ENCODE measurements around the gene FPGS. TPM values are rescaled to one million over a fixed set of nuclear protein-coding genes. Genes with fewer than 3 reads are reported as not detected.
"Not testable (repeated sequence)": the region's sequence is repeated elsewhere in the genome, so short reads cannot be mapped to it uniquely, and the experiment has no call there.

The FPGS gene
- total RNA-seq, 2 donors from 2014 or later = 40.4 to 59.5 TPM

DNA sequence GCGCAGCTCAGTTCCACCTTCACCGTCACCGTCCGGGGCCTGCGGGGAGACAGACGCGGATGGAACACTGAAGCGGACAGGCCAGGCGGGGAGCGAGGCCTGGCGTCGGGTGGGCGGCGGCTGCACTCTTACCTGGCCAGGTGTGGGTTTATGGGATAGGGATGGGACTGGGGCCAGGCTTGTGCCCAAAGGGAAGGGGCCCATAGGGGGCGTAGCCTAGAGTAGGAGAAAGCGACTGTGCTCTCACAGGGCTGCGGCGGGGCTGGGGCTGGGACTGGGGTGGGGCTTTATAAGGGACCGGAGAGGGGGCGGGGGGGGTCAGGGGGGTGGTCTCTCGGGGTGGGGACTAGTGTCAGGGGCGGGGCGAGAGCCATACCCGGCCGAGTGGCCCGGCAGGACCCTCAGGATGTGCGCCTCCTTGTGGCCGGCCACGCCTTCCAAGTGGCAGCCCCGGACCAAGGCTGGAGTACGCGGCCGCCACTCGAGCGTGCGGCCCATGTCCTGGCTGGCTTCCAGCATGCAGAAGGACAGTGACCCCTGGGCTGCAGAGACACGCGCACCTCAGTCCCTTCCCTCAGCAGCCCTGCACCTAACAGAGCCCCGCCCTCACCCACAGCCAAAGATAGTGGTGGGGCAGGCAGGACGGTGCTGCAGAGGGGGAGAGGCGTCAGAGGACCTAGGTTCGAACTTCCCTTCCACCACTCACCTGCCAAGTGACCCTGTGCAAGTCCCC lies 22.8 kb downstream of the FPGS start:
- DNase-seq (peak; percentile 75), ATAC-seq (peak; percentile 23 to 24)
- intact Hi-C loops (cut with DNase I) = loop anchor here in 1 of 2 donors (5.0 kb wide), 1 partner anchor 42 kb away; no protein-coding TSS in a partner anchor

DNA sequence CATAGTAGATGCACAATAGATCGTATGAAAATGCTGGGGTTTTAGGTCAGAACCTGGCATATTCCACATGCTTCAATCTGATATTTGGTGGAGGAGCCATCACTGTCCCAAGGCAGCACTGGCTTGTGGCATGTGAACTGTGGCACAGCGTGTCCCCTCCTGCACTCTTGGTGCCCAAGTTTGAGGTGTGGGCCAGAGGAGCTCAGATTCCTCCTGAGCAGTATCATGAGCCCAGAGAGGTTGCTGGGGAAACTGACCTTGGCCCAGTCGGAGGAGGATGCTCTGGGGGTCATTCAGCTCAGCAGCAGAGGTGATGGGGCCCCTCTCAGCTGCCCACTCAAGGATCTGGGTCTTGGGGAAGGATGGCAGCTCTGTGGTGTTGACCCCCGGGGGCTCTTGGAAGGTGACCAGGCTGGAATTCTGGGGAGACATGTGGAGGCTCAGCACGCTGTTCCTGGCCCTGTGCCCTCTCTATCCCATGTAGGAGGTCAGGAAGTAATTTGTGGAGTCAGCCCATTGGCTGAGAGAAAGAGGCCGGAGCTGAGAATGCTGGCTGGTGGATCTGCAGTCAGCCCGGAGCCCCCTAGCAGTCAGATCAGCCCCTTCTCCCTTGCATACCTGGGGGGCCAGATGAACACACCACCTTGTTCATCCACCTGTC lies 23.7 kb downstream of the FPGS start:
- intact Hi-C loops (cut with DNase I) = loop anchor here in 1 of 2 donors (5.0 kb wide), 1 partner anchor 41 kb away; no protein-coding TSS in a partner anchor
- DNase-seq (no peak), ATAC-seq (no peak)

GRCh38 chr9:127828262-127829031 lies 25.8 kb downstream of the FPGS start:
- intact Hi-C loops (cut with DNase I) = loop anchor here in 1 of 2 donors (5.0 kb wide), 1 partner anchor 39 kb away; no protein-coding TSS in a partner anchor
- peak; percentile 86 to 90 for ATAC-seq
- peak; percentile 92 for DNase-seq

GRCh38 chr9:127829205-127829906 lies 26.7 kb downstream of the FPGS start:
- intact Hi-C loops (cut with DNase I) = loop anchor here in 1 of 2 donors (5.0 kb wide), 1 partner anchor 38 kb away; no protein-coding TSS in a partner anchor
- no peak for ATAC-seq
- no peak for DNase-seq

DNA sequence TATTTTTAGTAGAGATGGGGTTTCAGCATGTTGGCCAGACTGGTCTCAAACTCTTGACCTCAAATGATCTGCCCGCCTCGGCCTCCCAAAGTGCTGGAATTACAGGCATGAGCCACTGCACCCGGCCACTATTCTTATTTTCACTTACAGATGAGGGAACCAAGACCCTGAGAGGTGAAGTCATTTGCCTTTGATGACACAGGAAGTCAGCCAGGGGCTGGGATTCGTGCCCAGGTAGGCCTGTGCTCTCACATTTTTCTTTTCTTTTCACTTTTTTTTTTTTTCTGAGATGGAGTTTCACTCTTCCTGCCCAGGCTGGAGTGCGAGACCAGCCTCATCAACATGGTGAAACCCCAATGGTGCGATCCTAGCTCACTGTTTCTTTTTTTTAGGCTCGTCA lies 29.6 kb downstream of the FPGS start:
- intact Hi-C loops (cut with DNase I) = no loop called here
- ATAC-seq (no peak), DNase-seq (no peak)

GRCh38 chr9:127833555-127833954 lies 30.9 kb downstream of the FPGS start:
- no peak for DNase-seq
- intact Hi-C loops (cut with DNase I) = no loop called here
- ATAC-seq = no peak

GRCh38 chr9:127835991-127836516 lies 33.4 kb downstream of the FPGS start:
- peak; percentile 18 to 29 for ATAC-seq
- peak; percentile 75 for DNase-seq

GRCh38 chr9:127836561-127836960 lies 33.9 kb downstream of the FPGS start:
- intact Hi-C loops (cut with DNase I); ATAC-seq; DNase-seq: not testable (repeated sequence)

More at GRCh38 chr9:127835991-127836516, 33.4 kb downstream of the FPGS start:
- intact Hi-C loops (cut with DNase I) = no loop called here

DNA sequence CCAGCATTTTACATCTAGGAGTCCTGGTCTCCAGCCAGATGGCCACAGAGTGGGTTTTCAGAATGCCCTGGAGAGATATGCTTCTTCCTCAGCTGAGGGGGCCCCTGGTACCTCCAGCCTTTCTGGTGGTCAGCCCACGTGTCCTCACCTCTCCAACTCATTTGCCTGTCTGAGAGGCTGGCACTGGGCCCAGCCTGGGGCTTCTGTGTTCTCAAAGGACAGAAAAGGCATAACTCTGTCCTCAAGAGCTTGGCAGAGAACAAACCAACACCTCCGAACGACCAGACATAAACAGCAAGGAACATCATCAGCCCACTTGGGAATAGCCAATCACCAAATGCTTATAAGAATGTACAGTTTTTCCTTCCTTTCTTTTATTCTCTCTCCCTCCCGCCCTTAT lies 34.7 kb downstream of the FPGS start:
- DNase-seq (peak; percentile 66), ATAC-seq (no peak)
- intact Hi-C loops (cut with DNase I) = no loop called here

- intact Hi-C loops (cut with DNase I) = no loop called here
Observed at GRCh38 chr9:127838375-127839078, 35.8 kb downstream of the FPGS start.

GRCh38 chr9:127841087-127841835 lies 38.6 kb downstream of the FPGS start:
- intact Hi-C loops (cut with DNase I) = no loop called here
- ATAC-seq = no peak
- no peak for DNase-seq

More at GRCh38 chr9:127838375-127839078, 35.8 kb downstream of the FPGS start:
- ATAC-seq (peak; percentile 72 to 88), DNase-seq (peak; percentile 95)

GRCh38 chr9:127844821-127845359 lies 42.2 kb downstream of the FPGS start:
- intact Hi-C loops (cut with DNase I) = no loop called here
- ATAC-seq (peak; percentile 39 to 51), DNase-seq (peak; percentile 77)

- ATAC-seq; DNase-seq; intact Hi-C loops (cut with DNase I): not testable (repeated sequence)
Observed at GRCh38 chr9:127845619-127846018, 42.9 kb downstream of the FPGS start.

DNA sequence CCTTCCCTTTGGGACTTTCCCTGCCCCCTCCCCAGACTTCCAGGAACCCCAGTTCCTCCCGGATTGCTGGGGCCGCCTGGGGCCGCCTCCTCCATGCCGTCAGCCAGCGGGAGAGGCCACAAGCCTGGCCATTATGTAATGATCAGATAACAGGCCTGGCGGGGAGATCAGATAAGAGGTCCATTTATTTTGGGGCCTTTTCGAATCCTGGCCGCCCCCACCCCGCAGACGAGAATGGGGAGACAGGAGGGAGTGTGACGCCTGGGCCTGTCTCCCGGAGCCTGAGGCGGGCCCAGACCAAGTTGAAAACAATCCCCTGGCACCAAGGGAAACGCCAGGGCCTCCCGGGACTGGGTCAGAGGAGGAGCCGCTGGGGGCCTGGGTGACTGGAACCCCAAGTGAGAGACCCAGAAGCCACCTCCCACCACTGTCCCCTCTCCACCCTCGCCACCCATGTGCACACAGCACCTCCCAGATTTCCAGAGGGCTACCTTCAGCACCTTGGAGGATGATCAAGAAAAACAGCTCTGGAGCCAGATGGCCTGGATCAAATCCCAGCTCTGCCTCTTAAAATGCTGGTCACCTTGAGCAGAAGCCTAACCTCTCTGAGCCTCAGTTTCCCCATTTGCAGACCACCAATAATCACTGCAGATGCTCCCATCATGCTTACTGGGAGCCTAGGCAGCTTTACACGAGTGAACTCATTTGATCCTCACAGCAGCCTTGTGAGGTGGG lies 43.9 kb downstream of the FPGS start:
- intact Hi-C loops (cut with DNase I) = no loop called here
- peak; percentile 62 to 64 for ATAC-seq
- DNase-seq = peak; percentile 75

GRCh38 chr9:127847178-127847510 lies 44.5 kb downstream of the FPGS start:
- intact Hi-C loops (cut with DNase I) = no loop called here
- DNase-seq = peak; percentile 62
- ATAC-seq = peak; percentile 39 to 60
